ENCODE data around the gene TRABD2B. TPM values are rescaled to one million over a fixed set of nuclear protein-coding genes. Genes with fewer than 3 reads are reported as not detected.

The TRABD2B gene
- total RNA-seq, 1 donor from 2014 or later, result 6.7 TPM

GRCh38 chr1:47788761-47789160 is 208.4 kb downstream of the TRABD2B start:
- no peak for TF ChIP-seq CTCF (conservative IDR thresholded peaks at IDR 0.05)
- H3K4me3 Mint-ChIP-seq, result no peak overlapping the region
- DNase-seq (ENCODE audit: extremely low spot score, unreplicated experiment), result no peak
- no peaks in the 10 kb centered on the region for H3K36me3 Mint-ChIP-seq
- H3K9me3 Mint-ChIP-seq, result no peaks in the 10 kb centered on the region
- H3K27ac Mint-ChIP-seq, result no peak overlapping the region
- H3K27me3 Mint-ChIP-seq, result peaks cover 12% of the 10 kb centered on the region
- H3K4me1 Mint-ChIP-seq (ENCODE audit: unreplicated experiment), result peaks cover 11% of the 10 kb centered on the region

- DNase-seq (ENCODE audit: extremely low spot score, unreplicated experiment), result no peak
- Mint-ChIP-seq H3K4me3 (no peak overlapping the region), H3K27ac (no peak overlapping the region), H3K4me1 (ENCODE audit: unreplicated experiment) (peaks cover 11% of the 10 kb centered on the region), H3K36me3 (no peaks in the 10 kb centered on the region), H3K27me3 (peaks cover 12% of the 10 kb centered on the region), H3K9me3 (no peaks in the 10 kb centered on the region)
- no peak for TF ChIP-seq CTCF (conservative IDR thresholded peaks at IDR 0.05)
Observed at GRCh38 chr1:47787560-47787959, 209.6 kb downstream of the TRABD2B start.

GRCh38 chr1:47786316-47786715 is 210.9 kb downstream of the TRABD2B start:
- no peak for TF ChIP-seq CTCF (conservative IDR thresholded peaks at IDR 0.05)
- no peaks in the 10 kb centered on the region for H3K36me3 Mint-ChIP-seq
- no peaks in the 10 kb centered on the region for H3K9me3 Mint-ChIP-seq
- H3K27me3 Mint-ChIP-seq, result peaks cover 12% of the 10 kb centered on the region
- no peak overlapping the region for H3K4me3 Mint-ChIP-seq
- no peak for DNase-seq (ENCODE audit: extremely low spot score, unreplicated experiment)
- no peak overlapping the region for H3K27ac Mint-ChIP-seq
- H3K4me1 Mint-ChIP-seq (ENCODE audit: unreplicated experiment), result peaks cover 21% of the 10 kb centered on the region

- peak; percentile 40 for TF ChIP-seq CTCF (conservative IDR thresholded peaks at IDR 0.05)
- DNase-seq (ENCODE audit: extremely low spot score, unreplicated experiment), result no peak
- Mint-ChIP-seq H3K4me3 (no peak overlapping the region), H3K9me3 (no peaks in the 10 kb centered on the region), H3K4me1 (ENCODE audit: unreplicated experiment) (peaks cover 21% of the 10 kb centered on the region), H3K27me3 (peaks cover 12% of the 10 kb centered on the region), H3K27ac (no peak overlapping the region), H3K36me3 (no peaks in the 10 kb centered on the region)
Observed at GRCh38 chr1:47785561-47786271, 211.5 kb downstream of the TRABD2B start.

- peaks cover 24% of the 10 kb centered on the region for H3K4me1 Mint-ChIP-seq (ENCODE audit: unreplicated experiment)
- no peak for TF ChIP-seq CTCF (conservative IDR thresholded peaks at IDR 0.05)
Observed at GRCh38 chr1:47785118-47785517, 212.1 kb downstream of the TRABD2B start.

More at GRCh38 chr1:47785118-47785517, 212.1 kb downstream of the TRABD2B start:
- Mint-ChIP-seq H3K4me3 (no peak overlapping the region), H3K27me3 (peaks cover 16% of the 10 kb centered on the region), H3K27ac (no peak overlapping the region), H3K9me3 (no peaks in the 10 kb centered on the region), H3K36me3 (no peaks in the 10 kb centered on the region)
- DNase-seq (ENCODE audit: extremely low spot score, unreplicated experiment), result no peak

Data from type B pancreatic cell (in vitro differentiated cells).